ENCODE results near the gene STK25. TPM values are rescaled to one million over a fixed set of nuclear protein-coding genes. Genes with fewer than 3 reads are reported as not detected.

Gene STK25
- polyA plus RNA-seq, 2 of the 4 experiments (the other 2 are of a cell fraction): 101 to 138 TPM

- TF ChIP-seq ELK1 (IDR thresholded peaks at IDR 0.05; ENCODE audit: low read depth, low read length) (no peak), RARB (CRISPR knock-in tag; IDR thresholded peaks at IDR 0.05) (no peak), MAFK (IDR thresholded peaks at IDR 0.05; ENCODE audit: partially characterized antibody) (no peak), POLR2A (IDR thresholded peaks at IDR 0.05; ENCODE audit: low read length) (0 out of 2 replicates have a peak, but pooled peaks have one; percentile 15), HES2 (IDR thresholded peaks at IDR 0.05) (no peak), JUN (IDR thresholded peaks at IDR 0.05) (no peak; a peak in 1 of 5 replicates), BHLHE40 (IDR thresholded peaks at IDR 0.05; ENCODE audit: low read depth, low read length) (no peak), ATOH8 (CRISPR knock-in tag; IDR thresholded peaks at IDR 0.05; ENCODE audit: low read depth) (no peak), JUNB (IDR thresholded peaks at IDR 0.05) (no peak), ESRRA (IDR thresholded peaks at IDR 0.05; ENCODE audit: borderline replicate concordance, low read length) (no peak), HDAC2 (IDR thresholded peaks at IDR 0.05) (no peak), EHF (CRISPR knock-in tag; IDR thresholded peaks at IDR 0.05) (no peak), BCL3 (IDR thresholded peaks at IDR 0.05) (0 out of 3 replicates have a peak, but pooled peaks have one; percentile 7), SREBF2 (IDR thresholded peaks at IDR 0.05) (no peak), FOSB (CRISPR knock-in tag; IDR thresholded peaks at IDR 0.05) (no peak), MAX (IDR thresholded peaks at IDR 0.05) (peak; percentile 62), MAZ (IDR thresholded peaks at IDR 0.05; ENCODE audit: borderline replicate concordance, low read depth, low read length) (no peak), FOSL2 (IDR thresholded peaks at IDR 0.05) (no peak), FOSL2 (CRISPR knock-in tag; IDR thresholded peaks at IDR 0.05) (no peak), GATA3 (IDR thresholded peaks at IDR 0.05; ENCODE audit: borderline replicate concordance) (no peak), HMGXB4 (CRISPR knock-in tag; IDR thresholded peaks at IDR 0.05; ENCODE audit: borderline replicate concordance) (0 out of 2 replicates have a peak, but pooled peaks have one; percentile 17), HOXB5 (CRISPR knock-in tag; IDR thresholded peaks at IDR 0.05) (no peak), NPAS2 (CRISPR knock-in tag; IDR thresholded peaks at IDR 0.05; ENCODE audit: borderline replicate concordance) (no peak), ZFP36 (IDR thresholded peaks at IDR 0.05; ENCODE audit: borderline replicate concordance, partially characterized antibody) (no peak), PHF8 (IDR thresholded peaks at IDR 0.05; ENCODE audit: borderline replicate concordance, low read depth) (no peak), CBX2 (IDR thresholded peaks at IDR 0.05; ENCODE audit: borderline replicate concordance, low read depth) (no peak), RAD21 (conservative IDR thresholded peaks at IDR 0.05 in 1 of 2, IDR thresholded peaks at IDR 0.05 in 1 of 2) (no peak), NR3C1 (IDR thresholded peaks at IDR 0.05) (no peak), CBX8 (IDR thresholded peaks at IDR 0.05) (no peak), PBX3 (IDR thresholded peaks at IDR 0.05) (0 out of 2 replicates have a peak, but pooled peaks have one; percentile 14), EHMT2 (IDR thresholded peaks at IDR 0.05; ENCODE audit: low read depth) (no peak)
These were observed 749 bp downstream of the STK25 start (continued) for GRCh38 chr2:241507430-241508239.

Measured in A549 (cell line).